Ovary (tissue), 3 donors: Measurements from ENCODE around the gene ADCYAP1R1.

Experiments
- CTCF ChIP-seq, 3 donors: fragments of 450-650 bp in 2 of 3; fragments of 200-600 bp in 1 of 3; IDR thresholded peaks; one replicate each; pipeline versions ENCODE4 v1.5.1 to v1.8.0; 2016 to 2022; ENCODE audit warnings: antibody characterized with exemption in 3 of 3, mild to moderate bottlenecking in 1 of 3
- EP300 ChIP-seq: sonication (generic); formaldehyde crosslinking; IDR thresholded peaks from one replicate; pipeline ENCODE4 v1.6.1; 2017; ENCODE audit warnings: antibody characterized with exemption
- POLR2A ChIP-seq: fragments of 450-650 bp; IDR thresholded peaks from one replicate; pipeline ENCODE4 v1.6.1; 2017; ENCODE audit warnings: antibody characterized with exemption, mild to moderate bottlenecking, moderate library complexity
- donor health status: DM: no; HTN: no; CAD: no.

GRCh38 chr7:31067491-31067890 is 15.4 kb downstream of the ADCYAP1R1 start:
- TF ChIP-seq CTCF (IDR thresholded peaks at IDR 0.05) (no peak), POLR2A (no peak), EP300 (no peak)
